Jurkat, Clone E6-1 (cell line): Measurements from ENCODE around the gene DYRK1B.

ENCODE experiments used
- DNase-seq: peaks from one replicate; pipeline ENCODE4 v3.0.0-alpha.2; 2011; ENCODE audit warnings: low read depth, low spot score
- H3K4me3 ChIP-seq: 2 replicates; pipeline ENCODE4 v1.5.1; 2011; ENCODE audit warnings: mild to moderate bottlenecking, low read length, control low read depth, moderate library complexity

The DYRK1B gene

DNA sequence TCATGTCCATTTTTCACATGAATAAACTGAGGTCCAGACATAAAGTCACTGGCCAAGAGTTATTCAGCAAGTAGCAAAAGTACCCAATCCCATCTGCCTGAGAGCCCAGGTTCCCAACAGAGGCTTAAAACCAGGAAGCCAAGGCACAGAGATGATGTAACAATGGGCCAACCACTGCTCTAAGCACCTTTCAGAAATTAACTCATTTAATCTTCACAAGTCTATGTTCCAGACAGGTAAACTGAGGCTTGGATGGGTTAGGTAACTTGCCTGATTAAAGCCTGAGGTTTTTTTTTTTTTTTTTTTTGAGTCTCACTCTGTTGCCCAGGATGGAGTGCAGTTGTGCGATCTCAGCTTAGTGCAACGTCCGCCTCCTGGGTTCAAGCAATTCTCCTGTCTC, 4.0 kb upstream of the DYRK1B start:
- no peak for DNase-seq
- H3K4me3 ChIP-seq: no peak overlapping the region

DNA sequence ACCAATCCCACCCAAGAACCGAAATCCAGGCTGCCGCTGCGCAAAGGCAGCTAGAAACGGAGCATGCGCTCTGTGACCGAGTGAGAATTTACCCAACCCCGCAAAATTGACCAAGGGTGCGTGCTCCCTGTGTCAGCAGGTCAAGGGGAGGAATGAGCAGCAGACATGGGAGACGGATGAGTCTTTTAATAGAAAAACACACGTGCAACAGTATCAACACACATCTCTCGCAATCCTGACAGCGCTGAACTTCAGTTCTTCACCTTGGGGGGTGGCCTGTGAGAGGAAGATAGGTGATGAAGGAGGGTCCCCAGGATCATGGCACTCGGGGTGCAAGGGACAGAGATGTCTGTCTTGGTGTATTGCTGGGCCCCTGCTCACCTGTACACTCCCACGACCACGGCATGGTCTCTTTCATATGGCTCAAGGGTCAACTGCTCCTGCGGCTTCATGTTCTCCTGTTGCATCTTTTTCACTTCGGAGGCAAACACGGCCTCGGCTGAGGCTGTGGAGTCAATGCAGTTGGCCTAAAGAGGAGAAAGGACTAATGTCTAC, 402 bp upstream of the DYRK1B start:
- peak overlapping the region; percentile 27 for H3K4me3 ChIP-seq
- DNase-seq: no peak

DNA sequence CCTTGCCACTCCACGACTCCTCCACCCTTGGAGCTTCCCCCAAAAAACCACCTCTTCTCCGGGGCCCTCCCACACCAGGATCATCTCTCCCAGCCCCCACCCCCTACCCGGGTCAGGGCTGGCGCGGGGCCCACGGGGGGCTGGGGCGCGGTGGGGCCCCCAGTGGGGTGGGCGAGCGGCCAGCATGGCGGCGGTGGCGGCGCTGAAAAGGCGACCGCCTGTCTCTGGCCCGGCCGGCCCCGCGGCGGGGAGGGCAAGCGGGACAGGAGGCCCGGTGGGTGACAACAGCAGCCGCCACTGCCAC, 850 bp downstream of the DYRK1B start:
- no peak for DNase-seq
- peak overlapping the region; percentile 79 for H3K4me3 ChIP-seq

DNA sequence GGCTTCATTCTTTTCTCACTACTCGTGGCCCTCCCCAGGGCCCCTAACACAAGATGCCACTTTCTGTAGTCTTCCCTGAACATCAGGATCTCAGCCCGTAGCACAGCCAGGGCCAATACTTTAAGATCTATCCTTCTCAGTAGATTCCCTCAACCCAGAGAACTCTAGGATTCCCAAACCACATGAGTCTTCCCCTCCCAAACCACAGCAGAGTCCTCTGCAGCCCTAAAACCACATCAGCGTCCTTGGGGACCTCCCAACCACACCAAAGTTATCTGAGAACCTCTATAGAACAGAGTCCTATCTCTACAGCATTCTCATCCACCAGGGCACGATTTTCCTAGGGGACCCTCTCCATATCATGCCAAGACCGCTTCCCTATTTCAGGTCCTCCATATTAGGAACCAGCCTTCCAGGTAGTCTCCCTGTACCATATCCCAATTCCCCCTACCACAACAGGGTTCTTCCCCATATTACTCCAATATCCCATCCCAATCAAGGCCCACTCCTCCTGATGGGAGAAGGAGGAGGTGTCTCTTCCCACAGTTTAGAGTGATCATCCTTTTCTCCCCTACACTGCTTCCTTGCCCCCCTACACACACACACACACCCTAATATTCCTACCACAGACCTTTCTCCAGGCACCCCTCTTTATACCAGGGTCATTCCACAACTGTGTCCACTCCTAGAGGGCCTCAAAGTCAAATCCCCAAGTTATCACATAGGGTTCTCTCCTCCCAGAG, 1.4 kb downstream of the DYRK1B start:
- peak; percentile 35 for DNase-seq
- H3K4me3 ChIP-seq: peak overlapping the region; percentile 79

DNA sequence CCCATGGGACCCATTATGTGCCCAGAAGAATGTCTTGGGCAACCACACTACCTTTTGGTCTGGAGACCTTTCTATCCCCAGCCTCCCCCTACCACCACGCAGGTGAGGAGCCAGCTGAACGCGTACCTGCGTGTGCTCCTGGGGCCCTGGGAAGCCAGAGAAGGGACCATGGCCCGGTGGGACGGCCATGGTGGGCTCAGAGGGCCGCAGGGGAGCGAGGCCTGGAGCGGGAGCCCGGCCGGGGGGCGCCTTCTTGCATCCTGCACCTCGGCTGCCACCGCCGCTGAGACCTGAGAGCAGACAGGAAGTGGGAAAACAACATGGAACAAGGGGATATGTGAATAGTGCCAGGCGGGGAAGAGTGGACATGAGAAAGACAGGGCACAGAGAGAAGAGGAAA, 2.3 kb downstream of the DYRK1B start:
- H3K4me3 ChIP-seq: no peak overlapping the region
- no peak for DNase-seq

DNA sequence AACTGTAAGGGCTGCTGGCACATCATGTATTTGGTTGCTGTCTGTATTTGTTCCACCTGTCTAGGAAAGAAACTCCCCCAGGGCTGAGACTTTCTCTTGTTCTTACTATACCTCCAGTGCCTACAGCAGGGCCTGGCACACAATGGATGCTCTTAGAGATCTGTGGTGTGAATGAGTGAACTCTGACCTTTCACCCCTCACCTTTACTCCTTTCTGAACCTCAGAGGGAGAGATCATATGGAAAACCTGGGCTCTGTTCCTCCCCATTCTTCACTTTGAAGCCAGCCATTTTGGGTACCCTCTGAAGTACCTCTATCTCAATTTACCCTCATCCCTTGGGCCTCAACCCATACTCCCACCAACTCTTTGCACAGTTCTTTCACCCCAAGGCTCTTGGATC, 3.1 kb downstream of the DYRK1B start:
- DNase-seq: no peak
- no peak overlapping the region for H3K4me3 ChIP-seq

DNA sequence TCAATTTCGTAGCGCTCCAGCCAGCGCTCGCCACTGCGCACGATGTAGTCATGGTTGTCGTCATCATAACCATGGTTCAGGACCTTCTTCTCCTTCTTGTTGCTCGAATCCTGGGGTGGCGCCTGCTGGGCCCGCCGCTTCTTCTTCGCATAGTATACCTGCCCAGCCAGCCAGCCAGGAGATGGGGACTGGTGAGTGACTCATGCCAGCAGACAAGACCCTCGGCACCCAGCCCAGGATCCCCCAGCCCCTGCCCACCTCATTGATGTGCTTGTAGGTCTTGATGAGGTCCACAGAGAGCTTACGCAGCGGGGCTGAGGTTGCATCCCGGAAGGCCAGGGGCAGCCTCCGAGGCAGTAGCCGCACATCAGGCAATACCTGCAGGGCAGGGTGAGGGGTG, 3.6 kb downstream of the DYRK1B start:
- no peak overlapping the region for H3K4me3 ChIP-seq
- DNase-seq: no peak

DNA sequence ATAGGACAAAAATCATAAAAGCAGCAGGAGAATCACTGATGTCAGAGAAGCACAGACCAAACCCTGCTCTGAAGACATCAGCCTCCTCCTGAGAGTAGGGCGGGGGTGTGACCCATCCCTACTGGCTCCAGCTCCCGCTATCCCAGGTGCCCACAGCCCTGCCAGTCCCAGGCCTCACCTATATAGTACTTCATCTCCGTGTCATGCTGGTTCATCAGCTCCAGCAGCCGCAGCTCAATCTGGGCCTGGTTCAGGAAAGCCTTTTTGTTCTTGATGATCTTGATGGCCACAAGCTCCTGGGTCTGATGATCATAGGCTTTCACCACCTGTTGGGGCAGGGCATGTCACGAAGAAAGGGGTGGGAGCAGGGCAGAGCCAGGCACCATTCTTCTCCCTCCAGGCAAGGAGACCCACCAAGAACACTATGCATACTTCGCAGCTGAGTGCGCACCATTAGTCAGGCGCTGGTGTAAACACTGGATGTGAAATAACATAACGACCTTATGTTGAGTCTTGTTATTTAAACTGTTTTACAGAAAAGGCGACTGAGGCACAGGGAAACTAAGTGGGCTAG, 4.2 kb downstream of the DYRK1B start:
- DNase-seq: no peak
- H3K4me3 ChIP-seq: no peak overlapping the region

DNA sequence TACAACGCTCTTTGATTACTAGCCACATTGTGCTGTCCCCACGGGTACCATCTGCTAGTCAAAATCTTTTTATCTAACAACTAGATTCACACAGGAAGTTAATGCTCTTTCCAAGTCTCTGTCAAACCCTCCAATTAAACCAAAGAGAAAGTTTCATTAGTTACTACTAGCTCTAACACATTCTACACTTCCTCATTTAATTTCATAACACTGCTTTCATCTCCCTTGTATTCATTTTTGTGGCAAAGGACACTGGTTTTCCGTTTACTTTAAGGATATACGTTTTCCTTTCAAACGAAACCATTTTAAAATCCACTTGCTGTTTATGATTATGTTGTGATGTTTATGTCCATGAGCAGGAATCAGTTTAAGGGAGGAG, 5.3 kb downstream of the DYRK1B start:
- DNase-seq: no peak
- no peak overlapping the region for H3K4me3 ChIP-seq

DNA sequence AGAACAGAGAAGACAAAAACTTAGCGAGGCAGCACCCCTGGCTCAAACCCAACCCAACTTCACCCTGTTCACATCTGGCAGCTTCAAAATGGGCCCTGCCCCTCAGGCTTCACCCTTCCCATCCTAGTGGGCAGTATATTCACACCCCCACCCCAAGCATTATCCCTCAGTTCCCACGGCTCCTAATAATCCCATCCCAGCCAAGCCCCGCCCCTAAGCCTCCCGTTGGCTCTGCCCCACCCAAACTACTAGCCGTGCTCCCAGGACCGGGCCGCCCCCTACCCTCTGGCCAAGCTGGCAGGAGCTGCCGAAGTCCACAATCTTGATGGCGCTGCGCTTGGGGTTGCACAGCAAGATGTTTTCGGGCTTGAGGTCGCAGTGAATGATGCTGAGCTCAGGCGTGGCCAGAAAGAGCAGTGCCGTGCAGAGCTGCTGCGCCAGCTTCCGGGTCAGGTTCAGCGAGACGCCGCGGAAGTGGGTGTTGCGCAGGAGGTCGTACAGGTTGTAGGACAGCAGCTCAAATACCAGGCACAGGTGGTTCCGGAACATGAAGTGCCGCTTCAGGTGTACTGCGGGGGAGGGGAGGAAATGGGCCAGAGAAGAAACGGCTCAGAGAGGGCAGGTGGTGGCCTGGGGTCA, 5.8 kb downstream of the DYRK1B start:
- H3K4me3 ChIP-seq: no peak overlapping the region
- no peak for DNase-seq

DNA sequence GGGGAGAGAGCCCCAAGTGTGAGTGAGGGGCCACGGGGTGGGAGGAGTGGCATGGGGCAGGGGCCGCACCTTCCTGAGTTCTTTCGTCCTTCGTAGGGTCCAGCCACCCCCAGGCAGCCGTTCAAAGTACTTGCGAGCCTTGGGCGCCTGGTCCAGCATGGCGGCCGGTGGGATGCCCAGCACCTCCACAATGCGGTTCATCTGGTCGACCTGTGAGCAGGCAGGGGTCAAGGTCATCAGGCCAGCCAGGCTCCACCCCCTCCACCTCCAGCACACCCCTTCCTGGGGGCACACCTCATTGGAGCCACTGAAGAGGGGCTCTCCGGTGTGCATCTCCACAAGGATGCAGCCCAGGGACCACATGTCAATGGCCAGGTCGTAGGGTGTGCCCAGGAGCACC, 6.7 kb downstream of the DYRK1B start:
- DNase-seq: no peak
- H3K4me3 ChIP-seq: no peak overlapping the region

DNA sequence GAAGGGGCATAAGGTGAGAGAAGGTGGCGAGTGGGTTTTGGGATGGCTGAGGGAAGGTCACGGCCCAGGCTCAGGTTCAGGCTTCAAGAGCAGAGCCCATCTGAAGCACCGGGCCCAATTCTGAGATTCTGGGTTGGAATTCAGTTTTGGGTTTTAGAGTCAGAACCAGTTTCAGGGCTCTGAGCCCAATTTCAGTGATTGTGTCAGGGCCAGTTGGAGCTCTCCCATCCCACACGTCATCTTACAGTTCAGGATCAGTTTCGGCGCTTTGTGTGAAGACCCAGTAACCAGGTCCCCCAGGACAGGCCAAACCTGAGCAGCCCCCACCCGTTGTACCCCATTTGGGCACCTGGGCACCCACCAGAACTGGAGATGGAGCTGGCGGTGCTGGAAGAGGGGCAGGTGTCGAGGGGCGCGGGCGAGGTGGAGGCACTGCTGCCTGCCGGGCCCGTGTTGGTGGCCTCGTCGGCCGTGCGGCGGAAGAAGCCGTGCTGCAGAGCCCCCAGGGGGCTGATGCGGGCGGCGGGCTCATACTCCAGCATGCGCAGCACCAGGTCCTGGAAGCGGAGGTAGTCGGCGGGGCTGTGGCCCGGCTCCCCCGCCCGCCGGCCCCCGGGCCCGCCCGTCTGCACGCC, 7.5 kb downstream of the DYRK1B start:
- DNase-seq: no peak
- H3K4me3 ChIP-seq: no peak overlapping the region

DNA sequence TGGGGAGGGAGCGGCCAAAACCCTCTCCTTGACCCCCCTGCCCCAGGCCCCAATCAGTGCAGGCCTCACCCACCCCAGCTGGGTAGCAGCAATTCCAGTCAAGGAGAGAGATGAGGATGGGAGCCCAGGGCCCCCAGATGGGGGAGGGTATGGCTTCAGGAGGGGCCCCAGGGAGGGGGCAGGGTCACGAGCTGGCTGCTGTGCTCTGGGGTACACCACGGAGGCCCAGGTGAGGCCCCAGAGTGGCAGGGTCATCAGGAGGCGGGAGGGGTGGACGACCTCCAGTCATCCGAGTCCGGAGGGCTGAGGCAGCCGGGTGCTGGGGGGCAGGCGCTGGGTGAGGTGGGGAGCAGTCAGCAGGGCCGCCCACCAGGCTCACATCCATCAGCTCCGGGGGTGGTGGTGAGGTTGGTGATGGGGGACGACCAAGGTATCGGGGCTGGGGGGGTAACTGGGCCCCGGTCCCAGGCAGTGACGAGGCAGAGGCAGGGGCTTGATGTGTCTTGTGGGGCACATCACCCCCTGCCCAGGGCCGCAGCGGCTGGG, 8.4 kb downstream of the DYRK1B start:
- H3K4me3 ChIP-seq: no peak overlapping the region
- DNase-seq: no peak

DNA sequence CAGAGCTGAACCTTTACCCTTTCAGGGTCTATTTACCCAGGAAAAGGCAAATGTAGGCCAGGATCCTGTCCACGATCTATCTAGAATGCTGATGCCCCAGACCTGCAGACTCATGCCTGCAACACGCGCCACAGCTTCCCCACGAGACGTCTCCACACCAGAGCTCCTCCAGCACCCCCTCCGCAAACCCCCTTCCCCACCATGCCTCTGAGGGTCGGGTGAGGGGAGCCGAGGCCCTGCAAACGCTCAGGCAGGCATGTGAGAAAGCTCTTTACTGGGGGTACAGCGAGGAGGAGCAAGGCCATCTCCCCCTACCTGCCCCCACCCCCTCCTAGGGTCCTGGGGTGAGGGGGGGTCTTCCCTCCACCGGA, 8.9 kb downstream of the DYRK1B start:
- DNase-seq: no peak
- H3K4me3 ChIP-seq: no peak overlapping the region

DNA sequence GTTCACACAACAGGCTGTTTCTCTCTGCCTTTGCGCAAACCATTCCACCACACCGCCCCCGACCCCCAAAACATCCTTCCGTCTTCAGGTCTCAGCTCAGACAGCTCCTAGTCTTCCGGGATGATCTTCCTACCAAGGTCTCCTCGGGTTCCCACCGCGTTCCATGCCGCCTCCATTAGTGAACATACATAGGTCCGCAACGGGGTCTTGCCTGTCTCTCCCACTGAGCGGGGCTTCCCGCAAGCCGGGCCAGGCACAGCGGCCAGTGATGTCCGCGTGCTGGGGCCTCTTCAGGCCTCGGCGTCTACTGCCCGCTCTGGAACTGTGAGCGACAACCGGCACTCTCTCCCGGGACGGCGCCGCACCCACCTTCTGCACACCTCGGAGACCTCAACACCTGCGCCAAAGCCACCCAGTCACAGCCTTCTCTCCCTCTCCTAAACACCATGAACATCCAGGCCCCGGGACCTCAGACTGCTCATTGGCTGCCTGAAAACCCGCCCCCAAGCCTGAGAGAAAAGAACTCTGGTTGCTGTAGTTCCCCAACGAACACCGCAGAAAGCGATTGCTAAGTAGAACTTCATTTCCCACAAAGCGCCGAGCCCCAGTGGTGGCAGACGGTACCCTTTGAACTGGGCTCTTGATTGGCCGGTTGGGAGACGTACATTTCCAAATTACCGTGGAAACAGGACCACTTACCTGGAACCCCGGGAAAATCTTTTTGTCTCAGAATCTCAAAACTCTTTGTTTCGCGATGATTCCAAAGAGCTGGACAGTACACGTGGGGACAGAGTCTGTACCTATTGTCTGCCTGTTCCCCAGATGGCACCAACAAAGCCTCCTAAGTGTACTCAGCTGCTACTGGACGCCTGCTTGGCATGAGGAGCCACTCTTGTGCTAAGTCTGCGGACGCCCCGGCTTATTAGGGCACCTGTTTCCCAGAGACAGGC, 9.5 kb downstream of the DYRK1B start:
- DNase-seq: peak; percentile 72
- H3K4me3 ChIP-seq: peak overlapping the region; percentile 42

DNA sequence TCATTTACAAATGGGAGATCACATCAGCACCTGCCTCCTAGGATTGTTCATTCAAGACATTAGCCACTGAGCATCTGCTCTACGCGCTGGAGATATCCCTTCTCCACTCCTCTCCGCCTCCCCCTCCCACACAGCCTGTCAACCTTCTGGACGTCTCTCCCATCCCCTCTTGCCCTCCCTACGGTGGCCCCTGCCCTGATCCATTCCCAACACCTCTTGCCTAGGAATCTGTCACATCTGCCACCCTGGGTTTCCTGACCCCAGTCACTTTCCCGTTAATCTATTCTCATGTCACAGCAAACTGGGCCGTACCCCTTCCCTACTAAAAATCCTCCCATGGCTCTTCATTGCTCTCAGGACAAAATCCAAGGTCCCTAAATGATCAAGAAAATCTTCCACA, 10.3 kb downstream of the DYRK1B start:
- peak overlapping the region; percentile 42 for H3K4me3 ChIP-seq
- no peak for DNase-seq

DNA sequence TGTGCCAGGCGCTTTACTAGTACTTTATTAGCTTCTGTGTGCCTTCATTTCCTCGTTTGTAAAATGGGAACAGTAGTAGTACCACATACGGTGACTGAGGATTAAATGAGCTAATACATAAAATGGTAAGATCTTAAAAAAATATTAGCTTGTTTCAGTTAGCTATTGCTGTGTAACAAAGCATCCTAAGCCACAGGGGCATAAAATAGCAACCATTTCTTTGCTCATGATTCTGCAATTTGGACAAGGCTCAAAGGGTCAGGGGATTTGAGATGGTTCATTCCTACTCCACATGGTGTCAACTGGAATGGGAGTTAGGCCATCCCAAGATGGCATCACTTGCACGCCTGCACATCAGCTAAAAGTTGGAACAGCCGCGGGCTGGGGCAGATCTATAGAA, 13.3 kb downstream of the DYRK1B start:
- DNase-seq: no peak
- no peak overlapping the region for H3K4me3 ChIP-seq

DNA sequence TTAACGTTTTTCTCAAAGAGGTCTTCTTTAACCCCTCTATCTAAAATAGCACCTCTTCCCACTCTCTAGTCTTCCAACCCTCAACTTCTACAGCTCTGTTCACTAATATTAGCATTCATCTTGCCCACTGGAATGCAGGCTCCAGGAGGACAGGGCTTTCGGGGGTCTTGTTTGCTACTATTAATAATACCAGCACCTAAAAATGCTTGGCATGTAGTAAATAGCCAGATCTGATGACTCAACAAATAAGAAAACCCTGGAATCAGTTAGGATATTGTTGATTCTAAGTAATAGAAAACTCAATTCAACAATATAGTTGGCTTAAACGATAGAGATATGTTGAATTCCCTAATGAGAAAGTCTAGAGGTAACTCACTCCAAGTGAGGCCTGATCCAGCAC, 14.2 kb downstream of the DYRK1B start:
- DNase-seq: no peak
- H3K4me3 ChIP-seq: no peak overlapping the region

DNA sequence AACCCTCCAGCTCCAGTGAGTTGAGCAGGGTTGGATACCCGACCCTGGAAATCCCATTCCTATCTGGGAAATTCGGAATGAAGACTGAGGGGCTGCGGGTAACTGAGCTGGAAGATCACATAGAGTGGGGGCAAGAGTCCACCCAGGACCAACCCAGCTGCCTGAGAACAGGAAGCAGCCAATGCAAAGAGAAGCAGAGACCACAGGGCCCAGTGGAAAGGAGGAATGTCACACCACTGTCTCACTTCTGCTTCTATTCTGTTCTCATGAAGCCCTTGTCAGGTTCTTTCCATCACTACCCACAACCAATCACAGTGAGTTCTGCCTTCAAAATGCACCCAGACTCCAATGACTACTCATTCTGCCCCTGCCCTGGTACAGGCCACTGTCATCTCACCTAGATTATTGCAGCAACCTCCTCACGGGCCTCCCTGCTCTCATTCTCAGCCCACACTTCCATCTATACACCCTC, 15.3 kb downstream of the DYRK1B start:
- no peak overlapping the region for H3K4me3 ChIP-seq
- DNase-seq: no peak
